HG03280 (cell line): ENCODE data around the gene TCF7L2.

ENCODE experiments used
- ATAC-seq: cut with Tn5 transposase; IDR thresholded peaks from one replicate; pipeline ENCODE4 v1.9.1; 2021; ENCODE audit warnings: mild to moderate bottlenecking, moderate library complexity; ENCODE audit not compliant: unreplicated experiment

TCF7L2 gene

DNA sequence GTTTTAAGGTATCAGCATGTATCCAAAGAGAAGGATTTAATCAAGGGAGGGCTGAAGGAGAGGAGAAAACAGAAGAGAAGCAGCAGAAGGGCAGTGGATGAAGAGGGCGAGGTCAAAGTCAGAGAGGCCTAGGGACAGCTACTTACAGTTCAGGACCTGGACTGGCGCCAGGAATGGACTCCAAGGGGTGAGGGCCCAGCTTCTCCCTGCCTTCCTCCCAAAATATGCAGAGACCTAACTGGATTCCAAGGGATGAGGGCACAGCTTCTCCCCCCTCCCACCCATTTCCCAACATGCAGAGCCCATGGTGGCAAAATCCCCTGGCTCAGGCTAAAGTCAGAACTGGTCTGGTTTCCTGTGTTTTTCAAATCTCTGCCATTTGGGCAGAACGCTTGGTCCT, 3.4 kb upstream of the TCF7L2 start:
- ATAC-seq = no peak

DNA sequence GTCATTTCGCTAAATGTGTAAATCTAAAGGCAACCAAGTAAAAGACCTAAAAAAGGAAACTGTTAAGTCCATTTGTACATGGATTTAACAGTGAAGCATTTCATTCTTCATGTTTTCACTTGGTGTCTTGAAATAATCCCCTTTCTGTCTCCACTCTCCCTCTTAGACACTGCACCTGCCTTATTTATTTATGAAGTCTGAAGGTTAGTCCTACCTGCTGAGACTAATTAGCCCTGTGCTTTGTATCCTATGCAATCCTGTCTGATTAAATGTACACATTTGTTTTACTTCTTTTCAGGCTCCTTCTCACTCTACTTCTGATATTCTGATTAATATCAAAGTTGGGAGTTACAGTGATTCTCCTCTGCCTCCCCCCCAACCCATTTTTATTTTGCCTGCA, 1.9 kb upstream of the TCF7L2 start:
- ATAC-seq = no peak

DNA sequence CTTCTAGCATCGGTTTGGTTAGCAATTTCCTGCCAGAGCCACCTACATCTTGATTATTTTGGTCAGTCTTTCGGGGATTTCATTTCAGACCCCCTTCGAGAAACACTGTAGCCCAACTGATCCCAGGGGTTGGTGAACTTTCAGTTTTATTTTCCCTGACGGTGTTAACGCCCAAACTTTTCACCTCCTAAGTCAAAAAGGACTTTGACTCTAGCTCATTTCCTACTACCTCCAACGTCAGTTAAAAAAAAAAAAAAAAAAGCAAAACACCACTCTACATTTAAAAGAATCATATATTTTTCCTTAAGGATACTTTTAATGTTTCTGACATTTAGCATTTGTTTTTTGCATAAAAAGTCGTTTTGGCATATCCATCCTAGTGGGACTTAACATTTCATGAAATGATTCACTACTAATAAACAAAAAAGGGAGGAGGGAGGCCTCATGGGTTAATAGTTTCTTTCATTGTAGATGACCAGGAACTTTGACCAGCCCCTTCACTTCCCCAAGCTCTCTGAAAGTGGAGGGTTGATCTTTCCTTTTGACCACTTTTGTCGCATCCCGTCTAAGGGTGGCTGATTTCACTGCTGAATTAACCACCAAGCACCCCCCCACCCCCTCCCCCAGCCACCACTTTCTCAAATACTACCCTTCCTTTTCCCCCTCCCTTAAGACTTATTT, 764 bp upstream of the TCF7L2 start:
- ATAC-seq = no peak

DNA sequence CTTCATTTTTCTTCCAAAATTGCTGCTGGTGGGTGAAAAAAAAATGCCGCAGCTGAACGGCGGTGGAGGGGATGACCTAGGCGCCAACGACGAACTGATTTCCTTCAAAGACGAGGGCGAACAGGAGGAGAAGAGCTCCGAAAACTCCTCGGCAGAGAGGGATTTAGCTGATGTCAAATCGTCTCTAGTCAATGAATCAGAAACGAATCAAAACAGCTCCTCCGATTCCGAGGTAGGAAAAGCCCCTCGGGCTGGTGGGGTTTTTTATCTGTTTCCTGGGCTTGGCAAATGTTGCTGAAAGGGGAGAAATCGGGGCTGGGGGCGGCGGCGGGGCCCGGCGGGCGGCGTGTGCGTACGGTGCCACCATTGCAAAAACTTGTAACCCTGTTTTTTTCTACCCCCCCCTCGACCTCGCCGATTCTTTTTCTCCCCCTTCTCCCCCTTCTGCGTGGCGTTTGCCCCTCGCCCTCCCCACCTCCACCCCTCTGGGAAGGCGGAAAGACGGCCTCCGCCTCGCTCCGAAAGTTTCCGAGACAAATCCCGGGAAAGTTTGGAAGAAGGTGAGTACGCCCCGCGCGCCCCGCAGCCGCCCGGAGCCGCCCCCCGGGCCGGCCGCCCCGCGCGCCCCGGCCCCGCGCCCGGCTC, 789 bp downstream of the TCF7L2 start:
- ATAC-seq = no peak

DNA sequence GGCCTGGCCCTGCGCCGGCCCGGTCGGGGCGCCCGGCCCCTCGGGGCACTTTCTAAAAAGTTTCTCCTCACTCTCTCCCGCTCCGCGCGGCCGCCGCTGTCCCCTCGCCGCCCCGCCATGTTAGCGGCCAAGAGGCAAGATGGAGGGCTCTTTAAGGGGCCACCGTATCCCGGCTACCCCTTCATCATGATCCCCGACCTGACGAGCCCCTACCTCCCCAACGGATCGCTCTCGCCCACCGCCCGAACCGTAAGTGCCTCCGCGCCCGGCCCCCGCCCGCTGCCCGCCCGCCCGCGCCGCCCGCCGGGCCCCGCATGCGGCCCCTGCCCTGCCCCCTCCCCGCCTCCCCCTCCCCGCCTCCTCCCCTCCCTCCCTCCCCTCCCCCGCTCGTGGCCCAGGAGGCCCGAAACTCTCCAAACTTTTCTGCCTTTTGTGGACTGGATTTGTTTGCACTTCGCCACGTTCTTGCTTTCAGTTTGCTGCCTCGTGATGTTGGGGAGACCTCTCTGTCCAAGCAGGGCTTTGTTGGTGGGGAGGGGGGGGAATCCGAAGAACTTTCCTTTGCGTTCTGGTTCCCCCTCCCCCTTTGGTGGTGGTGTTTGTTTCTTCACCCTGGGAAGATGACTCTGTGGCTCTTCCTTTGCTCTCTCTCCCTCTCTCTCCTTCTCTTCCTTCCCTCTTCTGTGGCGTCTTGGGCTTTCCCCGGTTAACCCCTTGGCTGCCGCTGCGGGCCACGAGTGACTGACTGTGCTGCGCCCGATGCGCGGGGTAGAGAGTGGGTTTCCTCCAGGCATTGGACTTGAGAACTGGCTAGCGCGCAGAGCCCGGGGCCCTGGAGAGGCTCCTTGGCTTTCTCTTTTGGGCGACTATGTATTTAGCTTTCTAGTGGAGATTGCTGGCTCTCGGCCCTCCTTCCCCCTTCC, 1.6 kb downstream of the TCF7L2 start:
- no peak for ATAC-seq

DNA sequence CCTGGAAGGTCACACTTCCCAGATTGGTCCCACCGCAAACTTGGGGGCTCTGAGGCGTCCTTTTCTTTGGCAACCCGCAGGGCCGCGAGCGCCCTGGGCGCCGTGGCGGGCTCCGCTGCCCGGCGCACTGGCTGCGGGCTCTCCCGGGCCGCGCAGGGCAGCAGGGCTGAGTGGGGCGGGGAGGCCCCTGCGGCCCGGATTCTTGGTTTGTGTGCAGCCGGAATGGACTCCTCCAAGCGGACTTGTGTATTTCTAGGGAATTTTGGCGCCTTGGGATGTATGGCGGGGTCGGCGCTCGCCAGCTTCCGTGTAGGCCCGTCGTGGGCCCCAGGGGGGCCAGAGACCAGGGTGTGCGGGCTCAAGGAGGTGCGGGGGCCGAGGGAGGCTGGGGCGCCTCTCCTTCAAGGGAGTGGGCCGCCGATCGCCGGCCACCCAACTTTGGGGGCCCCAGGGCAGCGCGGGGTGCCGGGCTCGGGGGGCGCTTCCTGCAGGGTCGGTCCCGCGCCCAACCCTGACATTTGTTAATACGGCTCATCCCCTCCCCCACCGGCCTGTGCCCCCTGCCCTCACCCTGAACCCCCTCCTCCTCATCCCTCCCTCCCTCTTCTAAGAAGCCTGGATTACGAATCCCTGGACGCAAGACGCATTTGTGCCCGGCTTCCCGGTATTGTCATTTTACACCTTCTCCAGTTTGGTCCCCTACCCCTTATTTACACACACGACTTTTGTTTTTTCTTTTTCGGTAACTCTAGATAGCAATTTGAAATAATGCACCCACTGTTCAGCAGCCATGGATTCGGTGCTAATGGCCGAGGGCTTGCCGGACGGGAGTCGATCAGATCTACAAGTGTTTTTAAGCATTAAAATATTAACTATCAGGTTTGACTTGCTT, 2.5 kb downstream of the TCF7L2 start:
- ATAC-seq = no peak

DNA sequence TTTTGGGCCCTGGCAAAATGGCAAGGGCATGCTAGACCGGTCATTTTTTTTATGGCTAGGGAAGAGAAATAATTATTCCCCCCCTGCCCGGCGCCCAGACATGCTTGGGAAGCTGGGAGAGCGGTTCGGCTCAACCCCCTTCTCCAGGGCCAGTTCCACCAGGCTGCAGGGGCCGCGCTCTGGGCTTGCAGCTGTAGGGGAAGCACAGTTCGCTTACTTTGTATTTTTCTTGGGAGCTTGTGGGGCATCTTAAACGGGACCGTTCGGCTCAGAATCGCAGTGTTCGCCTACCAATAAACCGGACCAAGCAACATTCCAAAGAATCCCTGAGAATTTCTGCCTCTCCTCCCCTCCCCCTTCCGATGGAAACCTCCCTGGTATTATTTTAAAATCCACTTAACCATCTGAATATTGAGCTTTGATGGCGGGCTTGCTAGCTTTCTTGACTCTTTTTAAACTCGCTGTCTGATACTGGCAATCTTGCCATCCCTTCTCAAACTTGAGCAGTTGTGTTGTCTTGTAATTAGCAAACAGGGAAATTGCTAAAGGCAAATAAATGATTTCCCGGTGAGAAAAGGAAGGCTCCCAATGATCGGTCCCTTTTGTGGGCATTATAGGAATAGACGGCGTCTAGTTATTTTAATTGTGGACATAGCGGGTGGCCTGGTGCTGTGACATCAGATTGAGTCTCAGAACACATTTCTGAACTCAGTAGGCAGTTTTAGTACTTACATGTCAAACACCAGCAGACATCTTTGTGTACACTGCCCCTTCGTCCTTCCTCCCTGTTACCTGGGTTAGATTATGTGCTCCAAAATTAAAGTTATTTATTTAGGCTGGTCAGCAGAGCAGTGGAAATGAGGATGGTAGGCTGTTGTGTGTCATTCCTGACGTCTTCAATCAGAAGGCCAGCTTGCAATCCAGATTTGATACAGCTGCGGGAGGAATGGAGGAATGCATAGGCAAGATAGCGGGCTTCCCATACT, 3.4 kb downstream of the TCF7L2 start:
- no peak for ATAC-seq

DNA sequence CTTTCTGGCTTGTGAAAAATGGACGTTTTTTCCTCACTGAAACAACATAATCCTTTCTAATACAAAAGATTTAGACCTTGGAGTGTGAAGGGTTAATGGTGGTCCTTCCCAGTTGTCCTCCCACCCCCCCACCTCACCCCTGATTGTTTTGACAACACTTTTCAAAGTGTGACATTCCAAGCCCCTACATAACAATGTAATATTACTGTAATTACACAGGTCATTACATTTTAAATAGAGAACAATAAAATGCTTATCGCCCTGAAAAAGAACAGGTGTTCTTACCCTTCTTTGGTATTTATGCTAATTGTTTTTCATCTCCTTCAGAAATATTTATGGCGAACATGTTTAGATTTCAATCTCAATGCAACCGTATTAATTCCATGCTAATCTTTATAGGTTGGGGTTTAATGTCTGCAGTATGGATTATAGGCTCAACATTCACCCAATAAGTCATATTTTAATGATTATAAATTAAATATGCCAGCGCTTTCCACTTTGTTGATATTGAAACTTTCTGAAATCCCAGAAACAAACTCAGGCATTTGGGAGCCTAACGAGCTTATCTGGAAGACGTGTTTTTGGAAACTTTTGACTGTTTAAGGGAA, 5.0 kb downstream of the TCF7L2 start:
- ATAC-seq = no peak

DNA sequence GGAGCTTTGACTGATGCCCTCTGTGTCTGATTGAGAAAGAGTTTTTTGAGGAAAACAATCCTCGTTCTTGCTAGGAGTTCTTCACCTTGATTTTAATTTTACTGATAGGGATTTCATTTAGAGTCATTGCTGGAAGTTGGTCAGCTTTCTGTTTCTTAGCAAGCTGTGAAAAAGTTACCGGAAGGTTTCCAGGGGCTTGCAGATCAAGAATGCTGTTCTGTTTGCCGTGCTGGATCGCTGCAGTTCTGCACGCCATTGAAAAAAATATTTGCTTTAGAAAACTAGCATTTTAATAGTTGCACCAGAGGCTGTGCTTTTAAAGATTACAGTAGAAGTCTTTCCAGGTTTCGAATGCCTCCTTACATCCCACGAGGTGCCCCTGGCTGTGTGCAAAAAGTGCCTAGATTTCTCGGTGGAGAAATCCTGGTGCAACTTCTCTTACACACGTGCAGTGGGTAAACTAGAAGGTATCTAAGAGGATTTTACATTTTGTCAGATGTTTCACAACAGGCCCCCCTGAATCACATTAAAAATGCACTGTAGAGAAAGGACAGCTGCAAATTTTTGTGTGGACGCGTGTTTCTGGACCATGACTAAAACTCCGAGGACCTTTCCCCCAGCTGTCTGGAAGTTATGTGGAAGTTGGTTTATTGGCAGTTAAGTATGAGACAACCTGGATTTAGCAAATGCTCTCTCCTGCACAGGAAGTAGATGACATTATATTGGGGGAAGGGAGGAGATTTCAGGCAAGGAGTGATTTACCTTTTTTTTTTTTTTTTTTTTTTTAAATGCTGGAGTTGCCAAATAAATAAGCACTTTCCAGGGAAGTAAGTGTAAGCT, 5.8 kb downstream of the TCF7L2 start:
- ATAC-seq = no peak

DNA sequence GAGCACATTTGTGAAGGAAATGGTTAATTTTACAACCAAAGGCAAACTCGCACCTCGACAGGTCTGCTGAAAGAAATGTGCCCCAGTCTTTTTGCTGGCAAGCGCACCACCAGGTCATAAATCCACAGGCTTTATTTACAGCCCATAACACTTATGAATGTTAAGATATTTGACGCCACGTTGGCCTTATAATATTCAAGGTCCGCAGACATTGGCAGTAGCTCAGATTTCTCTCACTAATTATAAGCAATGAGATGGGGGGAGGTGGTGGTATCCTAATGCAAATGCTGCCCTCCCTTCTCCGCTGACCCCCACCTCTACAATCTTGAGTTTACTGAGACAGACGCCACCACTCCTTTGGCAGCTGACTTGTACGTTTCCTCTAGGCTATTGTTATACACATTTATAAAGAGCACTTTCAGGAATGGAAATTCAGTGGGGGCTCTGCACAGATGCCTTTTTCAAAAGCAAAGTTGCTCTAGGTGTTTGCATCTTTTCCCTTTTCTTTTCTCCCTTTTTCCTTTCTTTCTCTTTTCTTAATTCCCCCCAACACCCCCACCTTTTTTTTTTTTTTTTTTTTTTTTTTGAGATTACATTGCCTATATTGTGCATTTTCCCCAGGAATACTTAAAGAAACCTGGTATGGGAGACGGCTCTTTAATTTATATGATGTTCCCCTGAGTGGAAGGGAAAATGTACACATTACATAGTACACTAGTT, 6.7 kb downstream of the TCF7L2 start:
- ATAC-seq = no peak

DNA sequence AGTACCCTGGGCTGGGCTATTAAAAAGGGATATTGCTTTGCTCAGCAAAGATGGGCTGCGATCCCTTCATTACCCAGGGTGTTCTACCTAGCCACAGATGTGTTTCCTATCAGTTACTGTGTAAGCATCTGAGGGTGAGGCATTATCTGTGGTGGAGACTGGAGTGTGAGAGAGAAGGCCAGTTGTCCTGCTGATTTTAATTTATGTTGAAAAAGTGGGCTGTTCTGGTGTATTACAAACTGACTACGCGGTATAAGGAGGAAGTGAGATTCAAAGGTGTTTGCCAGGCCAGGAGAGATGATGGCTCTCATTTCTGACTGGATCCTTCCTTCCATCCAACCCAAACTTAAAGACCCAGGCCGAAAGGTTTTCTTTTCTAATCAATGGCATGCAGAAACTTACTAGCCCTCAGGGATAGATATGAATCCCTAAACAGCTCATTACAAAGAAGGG, 7.6 kb downstream of the TCF7L2 start:
- no peak for ATAC-seq

DNA sequence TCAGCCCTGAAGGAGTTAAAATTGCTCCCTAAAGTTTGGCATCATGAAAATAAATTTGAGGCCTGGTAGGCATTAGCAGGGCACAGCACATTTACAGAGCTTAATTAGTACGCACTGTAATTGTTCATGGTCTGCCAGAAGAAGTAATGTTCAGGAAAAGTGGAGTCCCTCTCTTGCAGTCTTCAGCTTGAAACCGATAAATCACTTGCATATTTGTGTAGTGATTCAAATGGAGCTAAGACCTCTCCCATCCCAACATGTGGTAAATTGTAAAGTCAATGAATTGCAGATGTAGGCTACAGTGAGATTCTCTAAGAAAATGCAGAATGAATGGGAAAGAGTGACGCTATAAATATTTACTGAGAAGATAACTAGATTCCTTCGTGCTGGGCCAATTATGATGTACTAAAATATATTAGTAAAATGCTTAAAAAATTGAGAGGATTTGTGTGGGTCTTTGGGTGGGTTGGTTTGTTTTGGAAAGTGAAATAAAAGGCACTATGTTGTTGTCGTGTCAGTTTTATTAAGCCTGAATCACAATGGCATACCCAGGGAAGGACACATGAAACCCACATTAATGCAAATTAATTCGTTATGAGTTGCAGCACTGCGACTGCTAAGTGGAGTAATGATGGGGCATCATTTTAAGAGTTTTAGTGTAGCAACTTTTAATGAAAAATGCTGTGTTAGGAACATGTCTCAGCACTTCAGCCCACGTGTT, 8.4 kb downstream of the TCF7L2 start:
- no peak for ATAC-seq

DNA sequence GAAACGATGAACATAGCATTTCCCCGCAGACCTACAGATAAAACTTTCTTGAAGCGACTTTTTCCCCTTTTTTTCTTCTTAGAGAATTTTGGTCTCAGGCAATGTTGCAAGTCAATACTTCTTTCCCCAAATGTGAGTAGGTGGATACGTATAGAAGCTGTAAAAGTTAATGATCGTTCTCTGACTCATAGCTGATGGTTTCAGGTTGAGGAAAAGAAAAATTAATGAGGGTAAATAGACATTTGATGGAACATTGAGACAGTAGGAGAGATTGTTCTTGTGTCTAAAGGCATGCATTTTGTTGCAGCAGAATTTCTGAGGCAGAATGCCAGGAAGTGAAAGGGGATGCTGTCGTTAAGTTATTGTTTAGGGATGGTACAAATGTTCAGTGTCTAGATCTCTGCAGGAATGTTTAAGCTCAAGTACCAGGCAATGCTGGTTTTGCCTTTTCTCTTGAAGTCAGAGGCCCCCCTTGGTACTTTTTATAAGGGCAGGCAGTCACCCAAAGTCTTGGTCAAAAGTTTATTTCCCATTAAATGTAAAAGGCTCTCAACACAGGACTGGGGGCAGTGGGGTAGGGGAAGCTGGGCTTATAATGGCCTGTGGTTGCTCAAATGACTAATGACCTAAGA, 9.3 kb downstream of the TCF7L2 start:
- no peak for ATAC-seq

DNA sequence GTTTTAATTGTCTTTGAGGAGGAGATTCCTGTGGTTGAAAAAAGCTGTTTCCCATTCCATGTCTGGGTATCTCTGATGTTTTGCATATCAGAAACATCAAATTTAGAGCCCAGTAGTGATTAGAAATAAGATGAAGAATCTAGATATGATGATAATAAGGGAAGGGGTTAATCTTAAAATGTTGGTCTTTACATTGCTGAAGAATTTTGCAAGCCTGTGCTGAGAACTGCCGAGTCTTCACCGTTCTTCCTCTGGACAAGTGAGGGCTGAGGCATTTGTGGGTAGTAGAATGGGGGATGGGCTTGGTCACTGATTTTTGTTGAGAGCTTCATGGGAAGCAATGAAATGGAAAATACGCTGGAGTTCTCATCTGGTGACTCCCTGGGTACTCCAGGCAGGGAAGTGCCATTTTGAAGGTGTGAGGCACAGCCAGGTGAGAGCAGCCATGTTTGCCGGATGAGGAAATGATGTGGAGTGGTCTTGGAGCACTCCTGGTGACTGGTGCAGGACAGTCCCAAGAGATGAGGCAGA, 10.2 kb downstream of the TCF7L2 start:
- no peak for ATAC-seq

DNA sequence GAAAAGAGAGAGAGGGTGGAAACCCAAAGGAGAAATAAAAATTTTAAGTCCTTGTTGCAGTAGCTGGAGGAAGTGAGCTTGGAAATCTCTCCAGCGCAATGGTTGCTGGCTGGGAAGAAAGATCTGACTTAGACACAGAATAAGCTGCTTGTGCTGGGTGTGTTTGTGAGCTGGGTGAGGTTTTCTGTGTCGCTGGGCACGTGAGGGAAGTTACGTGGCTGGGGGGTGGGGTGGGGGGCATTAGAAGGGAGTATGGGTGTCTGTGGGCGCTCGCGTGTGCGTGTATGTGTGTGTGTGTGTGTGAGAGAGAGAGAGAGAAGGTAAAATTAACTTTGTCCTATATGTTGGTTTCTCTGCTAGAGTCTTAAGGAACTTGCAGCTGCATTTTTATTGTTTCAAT, 11.6 kb downstream of the TCF7L2 start:
- no peak for ATAC-seq

DNA sequence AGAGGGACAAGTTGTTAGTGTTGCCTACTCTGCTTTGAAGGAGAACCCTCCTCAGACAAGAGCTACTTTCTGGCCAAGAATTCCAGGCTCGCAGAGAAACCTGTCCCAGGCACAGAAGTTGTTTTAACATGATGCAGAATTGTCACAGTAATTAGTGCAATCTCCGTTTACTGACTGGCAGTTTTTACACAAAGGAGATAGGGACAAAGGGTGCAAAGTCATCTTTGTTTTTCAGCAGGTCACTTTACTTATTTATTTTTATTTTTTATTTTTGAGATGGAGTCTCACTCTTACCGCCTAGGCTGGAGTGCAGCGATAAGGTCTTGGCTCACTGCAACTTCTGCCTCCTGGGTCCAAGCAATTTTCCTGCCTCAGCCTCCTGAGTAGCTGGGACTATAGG, 12.3 kb downstream of the TCF7L2 start:
- ATAC-seq = no peak
